Measurements from ENCODE around the gene CFAP99.

The CFAP99 gene

GRCh38 chr4:2417226-2417764 is 1.5 kb upstream of the CFAP99 start:
- TF ChIP-seq, protein P1, sequence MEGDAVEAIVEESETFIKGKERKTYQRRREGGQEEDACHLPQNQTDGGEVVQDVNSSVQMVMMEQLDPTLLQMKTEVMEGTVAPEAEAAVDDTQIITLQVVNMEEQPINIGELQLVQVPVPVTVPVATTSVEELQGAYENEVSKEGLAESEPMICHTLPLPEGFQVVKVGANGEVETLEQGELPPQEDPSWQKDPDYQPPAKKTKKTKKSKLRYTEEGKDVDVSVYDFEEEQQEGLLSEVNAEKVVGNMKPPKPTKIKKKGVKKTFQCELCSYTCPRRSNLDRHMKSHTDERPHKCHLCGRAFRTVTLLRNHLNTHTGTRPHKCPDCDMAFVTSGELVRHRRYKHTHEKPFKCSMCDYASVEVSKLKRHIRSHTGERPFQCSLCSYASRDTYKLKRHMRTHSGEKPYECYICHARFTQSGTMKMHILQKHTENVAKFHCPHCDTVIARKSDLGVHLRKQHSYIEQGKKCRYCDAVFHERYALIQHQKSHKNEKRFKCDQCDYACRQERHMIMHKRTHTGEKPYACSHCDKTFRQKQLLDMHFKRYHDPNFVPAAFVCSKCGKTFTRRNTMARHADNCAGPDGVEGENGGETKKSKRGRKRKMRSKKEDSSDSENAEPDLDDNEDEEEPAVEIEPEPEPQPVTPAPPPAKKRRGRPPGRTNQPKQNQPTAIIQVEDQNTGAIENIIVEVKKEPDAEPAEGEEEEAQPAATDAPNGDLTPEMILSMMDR (IDR thresholded peaks at IDR 0.05; ENCODE audit: borderline replicate concordance, insufficient read depth, low read depth, low read length) = no peak
- H3K4me3 ChIP-seq (ENCODE audit: low read depth, low read length) = peak overlapping the region; percentile 16

GRCh38 chr4:2417765-2418649 is 748 bp upstream of the CFAP99 start, which contains the start of gene ZFYVE28:
Gene ZFYVE28 (minus strand): TSS chr4:2418645. CDS start chr4:2418323, 322 bp downstream.
- TF ChIP-seq, protein P1 (IDR thresholded peaks at IDR 0.05; ENCODE audit: borderline replicate concordance, insufficient read depth, low read depth, low read length) = no peak
- H3K4me3 ChIP-seq (ENCODE audit: low read depth, low read length) = peak within 1 kb of the TSS; percentile 54

DNA sequence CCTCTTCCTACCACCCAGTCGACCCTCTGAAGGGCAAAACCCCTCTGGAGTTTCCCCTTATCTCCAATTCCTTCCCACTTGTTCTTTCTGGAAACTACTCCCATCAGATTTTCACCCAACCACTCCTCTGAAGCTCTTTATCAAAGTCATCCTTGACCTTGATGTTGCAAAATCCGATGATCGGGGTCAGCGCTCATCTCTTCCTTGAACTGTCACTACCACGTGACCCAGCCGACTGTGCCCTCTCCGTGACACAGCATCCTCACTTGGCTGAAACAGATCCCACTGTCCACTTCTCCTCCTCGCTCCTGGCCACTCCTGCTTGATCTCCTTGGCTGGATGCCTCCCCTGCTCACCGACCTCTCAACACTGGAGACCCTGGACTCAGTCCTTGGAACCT is 1.1 kb downstream of the CFAP99 start:
- no peak overlapping the region for H3K4me3 ChIP-seq (ENCODE audit: low read depth, low read length)
- TF ChIP-seq, protein P1 (IDR thresholded peaks at IDR 0.05; ENCODE audit: borderline replicate concordance, insufficient read depth, low read depth, low read length) = no peak

DNA sequence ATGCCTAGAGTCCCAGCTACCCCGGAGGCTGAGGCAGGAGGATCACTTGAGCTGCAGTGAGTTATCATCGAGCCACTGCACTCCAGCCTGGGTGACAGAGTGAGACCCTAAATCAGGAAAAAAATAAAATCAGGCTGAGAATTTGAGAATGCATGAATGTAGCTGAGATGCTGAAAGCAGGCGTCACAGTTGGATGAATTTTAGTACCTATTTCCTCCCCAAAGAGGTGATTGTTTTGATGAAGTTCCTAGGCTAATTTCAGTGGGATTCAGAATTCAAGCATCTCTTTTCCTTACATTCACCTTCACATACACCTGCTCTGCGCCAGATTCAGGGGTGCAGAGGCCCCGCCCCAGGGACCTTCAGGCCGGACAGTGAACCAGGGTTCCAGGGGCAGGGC is 3.2 kb downstream of the CFAP99 start:
- TF ChIP-seq, protein P1 (IDR thresholded peaks at IDR 0.05; ENCODE audit: borderline replicate concordance, insufficient read depth, low read depth, low read length) = no peak
- no peak overlapping the region for H3K4me3 ChIP-seq (ENCODE audit: low read depth, low read length)

DNA sequence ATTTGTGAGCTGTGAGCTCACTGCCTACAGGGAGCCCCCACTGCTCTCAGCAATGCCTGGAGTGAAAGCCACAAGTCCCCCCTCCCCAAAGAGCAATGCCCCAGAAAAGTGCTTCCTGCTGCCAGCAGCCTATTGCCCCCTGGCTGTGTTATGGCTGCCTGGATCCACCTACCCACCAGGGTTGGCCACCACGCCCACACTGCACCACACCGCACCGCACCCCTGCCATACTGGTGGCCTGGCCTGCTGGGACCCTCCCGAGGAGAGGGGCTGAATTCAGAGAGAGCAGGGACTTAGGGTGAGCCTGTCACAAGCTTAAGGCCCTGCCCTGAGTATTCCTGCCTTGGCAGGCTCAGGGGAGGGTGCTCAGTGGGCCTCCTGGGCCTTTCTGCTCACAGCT is 4.3 kb downstream of the CFAP99 start:
- H3K4me3 ChIP-seq (ENCODE audit: low read depth, low read length) = no peak overlapping the region
- TF ChIP-seq, protein P1 (IDR thresholded peaks at IDR 0.05; ENCODE audit: borderline replicate concordance, insufficient read depth, low read depth, low read length) = no peak

DNA sequence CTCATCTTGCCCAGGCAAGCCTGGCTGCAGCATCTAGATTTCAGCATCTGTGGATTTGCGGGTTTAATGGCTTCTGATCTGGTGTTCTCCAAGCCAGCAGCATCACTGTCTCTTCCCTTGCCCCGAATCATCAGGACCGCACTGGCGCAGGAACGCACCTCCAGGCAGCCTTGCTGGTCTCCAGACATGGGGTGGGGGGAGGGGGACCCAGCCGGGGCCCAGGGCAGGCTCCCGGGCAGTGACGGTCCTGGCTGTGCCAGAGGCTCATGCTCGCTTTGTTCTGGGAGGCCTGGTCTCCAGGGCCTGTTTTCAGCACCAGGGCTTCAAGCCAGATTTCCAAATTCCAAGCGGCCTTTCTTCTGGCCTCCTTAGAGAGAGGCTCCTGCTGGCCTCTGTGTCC is 4.9 kb downstream of the CFAP99 start:
- no peak overlapping the region for H3K4me3 ChIP-seq (ENCODE audit: low read depth, low read length)
- TF ChIP-seq, protein P1 (IDR thresholded peaks at IDR 0.05; ENCODE audit: borderline replicate concordance, insufficient read depth, low read depth, low read length) = no peak

DNA sequence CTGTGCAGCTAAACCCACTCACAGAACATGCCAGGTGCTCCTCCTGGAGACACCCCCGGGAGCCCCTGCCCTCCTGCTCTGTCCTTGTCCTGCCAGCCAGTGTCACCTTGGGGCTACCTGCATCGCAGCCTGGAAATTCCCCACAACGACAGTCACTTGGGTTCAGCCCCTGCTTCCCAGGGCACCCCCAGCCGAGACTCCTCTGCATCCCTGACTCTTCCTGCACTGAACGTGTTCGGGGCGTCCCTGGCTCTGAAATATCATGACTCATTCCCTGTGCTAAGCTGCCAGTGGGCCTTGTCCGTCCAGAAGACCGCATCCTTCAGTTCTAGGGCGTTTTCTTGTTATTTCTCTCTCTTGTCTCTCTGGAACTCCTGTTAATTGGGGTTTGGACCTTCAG is 5.8 kb downstream of the CFAP99 start:
- TF ChIP-seq, protein P1 (IDR thresholded peaks at IDR 0.05; ENCODE audit: borderline replicate concordance, insufficient read depth, low read depth, low read length) = no peak
- no peak overlapping the region for H3K4me3 ChIP-seq (ENCODE audit: low read depth, low read length)

Data from GM12875 (cell line).